WERI-Rb-1 (cell line): Measurements from ENCODE around the gene IQGAP2.

Experiments
- DNase-seq: peaks from one replicate; pipeline ENCODE4 v3.0.0-alpha.2; 2020
- H3K27ac ChIP-seq: fragments of 250-450 bp; sonication (Bioruptor Pico); 2 replicates; pipeline ENCODE4 v1.5.1; 2020; ENCODE audit warnings: mild to moderate bottlenecking, moderate library complexity
- H3K27me3 ChIP-seq: fragments of 250-450 bp; sonication (Bioruptor Pico); 2 replicates; pipeline ENCODE4 v1.5.1; 2021; ENCODE audit warnings: mild to moderate bottlenecking, low read depth, moderate library complexity; ENCODE audit not compliant: insufficient read depth, severe bottlenecking
- H3K36me3 ChIP-seq: fragments of 250-450 bp; sonication (Bioruptor Pico); 2 replicates; pipeline ENCODE4 v1.5.1; 2020; ENCODE audit warnings: mild to moderate bottlenecking, moderate library complexity
- H3K4me3 ChIP-seq: 2 replicates; pipeline ENCODE4 v1.5.1; 2011; ENCODE audit warnings: low read depth, mild to moderate bottlenecking, control low read depth, low read length
- H3K9me3 ChIP-seq: fragments of 250-450 bp; sonication (Bioruptor Pico); 2 replicates; pipeline ENCODE4 v1.5.1; 2021; ENCODE audit warnings: mild to moderate bottlenecking, moderate library complexity; ENCODE audit not compliant: severe bottlenecking
- CTCF ChIP-seq: IDR thresholded peaks from 2 replicates; pipeline ENCODE4 v1.5.1; 2011; ENCODE audit warnings: low read depth, mild to moderate bottlenecking, control low read depth, inconsistent platforms, low read length

The IQGAP2 gene

GRCh38 chr5:76499507-76500161 lies 96.5 kb downstream of the IQGAP2 start:
- TF ChIP-seq CTCF, result no peak
- Histone ChIP-seq H3K27me3 (no peaks in the 10 kb centered on the region), H3K27ac (no peak overlapping the region), H3K36me3 (no peaks in the 10 kb centered on the region), H3K9me3 (no peaks in the 10 kb centered on the region), H3K4me3 (no peak overlapping the region)
- no peak for DNase-seq

- Histone ChIP-seq H3K27ac (no peak overlapping the region), H3K4me3 (no peak overlapping the region), H3K36me3 (no peaks in the 10 kb centered on the region), H3K9me3 (no peaks in the 10 kb centered on the region), H3K27me3 (no peaks in the 10 kb centered on the region)
- TF ChIP-seq CTCF, result no peak
- no peak for DNase-seq
Measured at GRCh38 chr5:76500633-76501393, 97.7 kb downstream of the IQGAP2 start.

GRCh38 chr5:76503929-76504328 lies 100.8 kb downstream of the IQGAP2 start:
- Histone ChIP-seq H3K27ac (no peak overlapping the region; the same call in 1 of the 2 replicates), H3K36me3 (no peaks in the 10 kb centered on the region), H3K27me3 (no peaks in the 10 kb centered on the region), H3K9me3 (no peaks in the 10 kb centered on the region), H3K4me3 (no peak overlapping the region)
- TF ChIP-seq CTCF, result no peak
- no peak for DNase-seq

- Histone ChIP-seq H3K27me3 (no peaks in the 10 kb centered on the region), H3K9me3 (no peaks in the 10 kb centered on the region), H3K36me3 (no peaks in the 10 kb centered on the region), H3K4me3 (no peak overlapping the region), H3K27ac (peak overlapping the region; percentile 42)
- TF ChIP-seq CTCF, result no peak
- DNase-seq, result peak; percentile 55
Measured at GRCh38 chr5:76504901-76505564, 101.9 kb downstream of the IQGAP2 start.

DNA sequence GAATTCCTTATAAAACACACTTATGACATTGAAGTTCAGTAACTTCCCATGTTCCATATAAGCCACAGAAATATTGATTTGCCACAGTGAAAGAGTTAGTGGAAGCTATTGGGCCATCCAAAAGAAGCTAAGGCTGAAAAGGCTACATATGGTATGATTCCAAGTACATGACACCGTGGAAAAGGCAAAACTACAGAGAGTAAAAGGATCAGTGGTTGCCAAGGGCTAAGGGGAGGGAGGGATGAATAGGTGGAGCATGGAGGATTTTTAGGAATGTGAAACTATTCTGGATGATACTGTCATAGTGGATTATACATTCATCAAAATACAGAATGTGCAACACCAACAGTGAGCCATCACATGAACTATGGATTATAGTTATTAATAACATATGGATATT lies 110.4 kb downstream of the IQGAP2 start:
- no peak for DNase-seq
- no peak overlapping the region for H3K27ac ChIP-seq
- H3K4me3 ChIP-seq, result no peak overlapping the region
- no peak for TF ChIP-seq CTCF
- H3K9me3 ChIP-seq, result peaks cover 4% of the 10 kb centered on the region
- H3K27me3 ChIP-seq, result no peaks in the 10 kb centered on the region
- no peaks in the 10 kb centered on the region for H3K36me3 ChIP-seq
